AG09319 (cell line): Measurements from ENCODE around the gene YWHAQ.
"Not testable (repeated sequence)": the region's sequence is repeated elsewhere in the genome, so short reads cannot be mapped to it uniquely, and the experiment has no call there.

Experiments
- DNase-seq: peaks from one replicate; pipeline ENCODE4 v3.0.0-alpha.2; 2010; ENCODE audit warnings: low read depth; ENCODE audit errors: extremely low read depth
- TF ChIP-seq, protein P1 (sequence below): IDR thresholded peaks from 2 replicates; pipeline ENCODE4 v1.5.1; 2011; ENCODE audit warnings: low read depth, mild to moderate bottlenecking, inconsistent platforms, low read length, moderate library complexity

The YWHAQ gene

DNA sequence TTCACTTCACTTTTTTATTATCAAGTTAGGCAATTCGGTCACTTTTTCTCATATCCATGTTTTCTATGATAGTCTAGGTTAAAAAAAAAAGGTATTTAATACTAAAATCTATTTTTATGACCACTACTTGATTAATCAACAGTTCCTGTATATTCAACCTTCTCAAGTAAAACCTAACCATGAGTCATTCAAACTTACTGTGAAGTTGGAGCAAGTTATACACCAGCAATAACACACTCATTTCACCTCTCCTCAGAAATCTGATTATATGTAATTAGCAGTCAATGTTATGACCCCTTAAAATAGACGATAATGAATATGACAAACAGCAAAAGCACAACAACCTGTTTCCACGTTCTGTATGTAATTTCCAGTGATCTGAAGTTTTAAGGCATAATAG is 40.2 kb downstream of the YWHAQ start:
- no peak for DNase-seq
- TF ChIP-seq, protein P1, sequence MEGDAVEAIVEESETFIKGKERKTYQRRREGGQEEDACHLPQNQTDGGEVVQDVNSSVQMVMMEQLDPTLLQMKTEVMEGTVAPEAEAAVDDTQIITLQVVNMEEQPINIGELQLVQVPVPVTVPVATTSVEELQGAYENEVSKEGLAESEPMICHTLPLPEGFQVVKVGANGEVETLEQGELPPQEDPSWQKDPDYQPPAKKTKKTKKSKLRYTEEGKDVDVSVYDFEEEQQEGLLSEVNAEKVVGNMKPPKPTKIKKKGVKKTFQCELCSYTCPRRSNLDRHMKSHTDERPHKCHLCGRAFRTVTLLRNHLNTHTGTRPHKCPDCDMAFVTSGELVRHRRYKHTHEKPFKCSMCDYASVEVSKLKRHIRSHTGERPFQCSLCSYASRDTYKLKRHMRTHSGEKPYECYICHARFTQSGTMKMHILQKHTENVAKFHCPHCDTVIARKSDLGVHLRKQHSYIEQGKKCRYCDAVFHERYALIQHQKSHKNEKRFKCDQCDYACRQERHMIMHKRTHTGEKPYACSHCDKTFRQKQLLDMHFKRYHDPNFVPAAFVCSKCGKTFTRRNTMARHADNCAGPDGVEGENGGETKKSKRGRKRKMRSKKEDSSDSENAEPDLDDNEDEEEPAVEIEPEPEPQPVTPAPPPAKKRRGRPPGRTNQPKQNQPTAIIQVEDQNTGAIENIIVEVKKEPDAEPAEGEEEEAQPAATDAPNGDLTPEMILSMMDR: no peak

DNA sequence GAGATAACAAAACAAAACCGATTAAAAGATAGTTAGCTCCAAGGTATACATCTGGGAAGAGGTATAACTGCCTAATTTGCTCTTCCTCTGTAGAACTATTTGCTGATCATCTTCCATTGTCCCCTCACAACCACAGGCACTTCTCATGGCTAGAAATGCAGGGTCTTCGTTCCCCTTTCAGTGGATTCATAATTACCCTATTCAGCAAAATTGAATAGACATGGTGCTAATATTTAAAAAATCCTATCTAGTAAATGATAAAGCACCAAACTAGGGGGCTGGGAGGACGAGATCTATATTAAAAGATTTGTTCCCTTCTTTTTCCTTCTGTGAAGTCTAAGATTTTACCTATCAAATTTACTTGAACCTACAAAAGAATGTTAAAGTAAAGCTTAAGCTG is 44.3 kb downstream of the YWHAQ start:
- no peak for DNase-seq
- TF ChIP-seq, protein P1: no peak

DNA sequence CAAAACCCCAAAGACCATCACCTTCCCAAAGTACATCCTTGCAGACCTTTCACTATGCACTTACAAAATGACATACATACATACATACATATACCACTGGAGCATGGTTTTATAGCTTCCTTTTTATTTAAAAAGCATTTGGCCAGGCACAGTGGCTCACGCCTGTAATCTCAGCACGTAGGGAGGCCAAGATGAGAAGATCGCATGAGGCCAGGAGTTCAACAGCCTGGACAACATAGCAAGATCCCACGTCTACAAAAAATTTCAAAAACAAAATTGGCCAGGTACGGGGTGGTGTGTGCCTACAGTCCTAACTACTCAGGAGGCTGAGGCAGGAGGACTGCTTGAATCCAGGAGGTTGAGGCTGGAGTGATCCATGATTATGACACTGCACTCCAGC is 45.3 kb downstream of the YWHAQ start:
- TF ChIP-seq, protein P1: no peak
- no peak for DNase-seq

DNA sequence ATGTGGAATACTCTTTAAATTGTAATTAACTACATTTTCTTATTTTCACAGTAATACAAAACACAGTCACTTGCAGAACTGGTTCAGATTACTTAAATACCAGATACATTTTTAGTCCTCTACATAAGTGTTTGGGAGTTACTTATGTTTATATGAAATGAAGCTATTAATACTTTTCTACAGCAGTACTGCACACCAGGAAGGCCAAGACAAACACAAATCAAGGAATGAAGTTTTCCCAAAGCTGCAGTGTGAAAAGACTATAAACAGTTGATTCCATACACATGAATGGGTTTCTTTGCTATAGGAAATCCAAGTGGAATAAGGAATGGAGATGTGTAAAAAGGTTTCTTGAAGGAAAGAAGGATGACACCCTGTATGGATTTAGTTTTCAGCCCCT is 45.9 kb downstream of the YWHAQ start:
- DNase-seq: not testable (repeated sequence)

DNA sequence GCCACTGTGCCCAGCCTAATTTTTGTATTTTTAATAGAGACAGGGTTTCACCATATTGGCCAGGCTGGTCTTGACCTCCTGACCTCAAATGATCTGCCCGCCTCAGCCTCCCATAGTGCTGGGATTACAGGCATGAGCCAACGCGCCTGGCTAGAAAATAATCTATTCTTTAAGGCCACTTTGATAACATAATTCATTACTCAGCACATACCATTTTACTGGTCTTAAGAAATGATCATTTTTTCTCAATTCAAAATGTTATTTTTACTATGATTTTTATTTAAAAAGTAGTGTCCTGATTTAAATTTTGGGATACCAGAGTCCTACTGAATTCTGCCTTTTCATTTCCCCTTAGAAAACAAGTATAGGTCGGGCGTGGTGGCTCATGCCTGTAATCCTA is 48.2 kb downstream of the YWHAQ start:
- no peak for DNase-seq
- TF ChIP-seq, protein P1: no peak

DNA sequence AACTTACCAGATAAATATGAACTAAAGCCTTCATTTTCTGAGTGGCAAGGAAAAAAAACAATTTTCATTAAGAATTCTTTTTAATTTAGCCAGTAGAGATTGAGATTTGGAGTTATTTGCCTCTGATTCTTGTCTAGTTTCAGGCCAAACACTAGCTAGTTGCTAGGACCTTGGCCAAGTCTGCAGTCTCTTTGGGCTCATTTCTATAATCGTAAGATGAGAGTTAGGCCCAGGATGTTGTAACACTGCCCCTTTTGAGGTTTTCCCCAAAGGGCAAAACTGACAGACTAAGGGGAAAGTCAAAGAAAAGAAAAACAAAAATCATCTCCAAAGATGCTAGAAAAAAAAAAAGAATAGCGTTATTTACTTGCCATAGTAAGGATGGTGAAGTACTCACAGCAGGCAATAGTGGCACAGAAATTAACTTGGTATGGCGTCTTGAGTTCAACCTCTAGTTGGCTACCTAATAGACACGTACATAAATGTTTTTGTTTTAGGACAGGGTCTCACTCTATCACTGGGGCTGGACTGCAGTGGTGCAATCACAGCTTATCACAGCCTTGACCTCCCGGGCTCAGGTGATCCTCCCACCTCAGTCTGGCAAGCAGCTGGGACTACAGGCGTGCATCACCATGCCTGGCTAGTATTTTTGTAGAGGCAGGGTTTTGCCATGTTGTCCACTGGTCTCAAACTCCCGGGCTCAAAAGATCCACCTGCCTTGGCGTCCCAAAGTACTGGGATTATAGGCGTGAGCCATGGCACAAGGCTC is 52.1 kb downstream of the YWHAQ start:
- DNase-seq: no peak
- TF ChIP-seq, protein P1: no peak

DNA sequence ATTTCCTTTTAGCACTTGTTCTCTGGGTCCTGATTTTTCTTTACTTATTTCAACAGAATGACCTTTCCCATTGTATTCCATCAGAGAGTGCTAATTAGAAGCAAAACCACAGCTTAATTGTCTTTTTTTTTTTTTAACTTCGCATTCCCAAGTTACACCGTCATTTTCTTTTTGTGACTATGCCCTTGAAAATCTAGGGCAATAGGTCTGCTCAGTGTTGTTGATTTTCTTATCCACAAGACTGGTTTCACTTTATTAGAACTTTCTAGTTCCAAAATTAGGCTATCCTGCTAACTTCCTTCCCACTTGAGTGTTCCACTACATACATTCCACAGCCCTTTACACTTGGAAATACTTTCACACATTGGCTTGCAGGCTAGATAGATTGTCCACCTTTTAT is 56.5 kb downstream of the YWHAQ start:
- TF ChIP-seq, protein P1: no peak
- DNase-seq: no peak

DNA sequence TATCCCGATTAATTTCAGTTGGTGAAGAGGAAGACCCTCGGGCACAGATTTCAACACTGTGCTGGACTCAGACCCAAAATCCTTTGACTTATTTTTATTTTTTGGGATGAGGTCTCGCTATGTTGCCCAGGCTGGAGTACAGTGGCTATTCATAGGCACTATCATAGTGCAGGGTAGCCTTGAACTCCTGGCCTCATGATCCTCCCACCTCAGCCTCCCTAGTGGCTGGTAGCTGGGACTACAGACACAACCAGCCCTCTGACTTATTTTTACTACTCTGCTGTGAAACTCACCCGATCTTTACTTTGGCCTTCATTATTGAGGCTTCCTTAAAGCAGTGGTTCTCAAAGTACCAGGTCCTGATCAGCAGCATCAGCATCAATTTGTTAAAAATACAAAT is 57.0 kb downstream of the YWHAQ start:
- TF ChIP-seq, protein P1: no peak; the same call in 1 of the 2 replicates
- no peak for DNase-seq
